ENCODE measurements around the gene ETS2.
"Not testable (repeated sequence)": the region's sequence is repeated elsewhere in the genome, so short reads cannot be mapped to it uniquely, and the experiment has no call there.

The ETS2 gene

DNA sequence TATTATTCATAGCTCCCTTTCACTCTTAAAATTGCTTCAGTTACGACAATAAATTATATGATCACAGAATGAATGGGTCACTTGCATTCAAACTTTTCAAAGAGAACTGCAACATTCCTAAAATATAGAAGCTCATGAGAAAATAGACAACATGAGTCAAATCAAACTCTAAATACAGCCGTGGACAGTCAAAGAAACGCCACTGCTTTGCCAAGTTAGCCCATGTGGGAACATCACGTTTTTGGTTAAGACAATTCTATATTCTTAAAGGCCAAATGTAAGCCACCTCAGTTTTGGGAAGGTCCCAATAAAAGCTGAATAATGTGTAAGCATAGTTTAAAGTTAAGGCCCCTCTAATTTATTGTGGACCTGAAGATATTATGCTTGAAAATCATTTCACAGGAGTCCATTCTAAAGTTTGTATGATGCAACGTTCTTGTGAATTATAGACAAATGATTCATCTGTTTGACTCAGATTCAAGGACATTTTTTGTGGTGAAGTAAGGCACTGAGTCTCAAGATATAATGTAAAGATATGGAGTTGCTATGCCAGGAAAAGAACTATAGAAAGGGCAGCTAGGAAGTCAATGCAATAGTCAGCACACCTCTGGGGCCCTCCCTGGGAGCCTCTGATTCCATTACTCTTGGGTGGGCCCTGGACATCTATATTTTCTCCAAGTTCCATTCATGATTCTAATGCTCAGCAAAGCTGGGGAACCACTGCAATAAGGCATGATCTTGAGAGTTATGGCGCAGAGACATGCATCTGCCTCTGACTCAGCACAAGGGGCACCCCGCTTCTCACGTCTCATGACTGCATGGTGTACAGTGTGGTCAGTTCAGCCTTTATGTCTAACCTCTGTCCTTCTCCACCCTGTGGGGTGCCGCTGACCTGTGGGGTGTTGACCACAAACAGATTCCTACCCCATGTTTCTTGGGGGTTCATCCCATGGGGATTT lies 33.9 kb downstream of the ETS2 start:
- peak in 1 of 2 donors; percentile 23 for DNase-seq (ENCODE audit: low read depth in 2 of 2)

GRCh38 chr21:38840456-38841300 lies 34.9 kb downstream of the ETS2 start:
- no peak for DNase-seq (ENCODE audit: low read depth in 2 of 2)

- DNase-seq (ENCODE audit: low read depth in 2 of 2), result no peak
Measured at GRCh38 chr21:38841472-38841871, 35.7 kb downstream of the ETS2 start.

GRCh38 chr21:38842079-38842478 lies 36.4 kb downstream of the ETS2 start:
- DNase-seq (ENCODE audit: low read depth in 2 of 2), result no peak

GRCh38 chr21:38843379-38843778 lies 37.6 kb downstream of the ETS2 start:
- DNase-seq (ENCODE audit: low read depth in 2 of 2), result no peak

GRCh38 chr21:38843806-38844503 lies 38.2 kb downstream of the ETS2 start:
- no peak for DNase-seq (ENCODE audit: low read depth in 2 of 2)

DNA sequence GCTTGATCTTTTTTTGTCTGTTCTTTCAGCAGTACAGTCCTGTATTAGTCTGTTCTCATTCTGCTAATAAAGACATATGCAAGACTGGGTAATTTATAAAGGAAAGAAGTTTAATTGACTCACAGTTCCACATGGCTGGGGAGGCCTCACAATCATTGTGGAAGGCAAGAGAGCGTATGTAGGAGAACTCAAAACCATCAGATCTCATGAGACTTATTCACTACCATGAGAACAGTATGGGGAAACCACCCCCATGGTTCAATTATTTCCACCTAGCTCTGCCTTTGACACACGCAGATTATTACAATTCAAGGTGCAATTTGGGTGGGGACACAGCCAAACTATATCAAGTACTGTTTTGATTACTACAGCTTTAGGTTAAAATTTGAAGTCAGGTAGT lies 39.6 kb downstream of the ETS2 start:
- DNase-seq (ENCODE audit: low read depth in 2 of 2), result not testable (repeated sequence)

DNA sequence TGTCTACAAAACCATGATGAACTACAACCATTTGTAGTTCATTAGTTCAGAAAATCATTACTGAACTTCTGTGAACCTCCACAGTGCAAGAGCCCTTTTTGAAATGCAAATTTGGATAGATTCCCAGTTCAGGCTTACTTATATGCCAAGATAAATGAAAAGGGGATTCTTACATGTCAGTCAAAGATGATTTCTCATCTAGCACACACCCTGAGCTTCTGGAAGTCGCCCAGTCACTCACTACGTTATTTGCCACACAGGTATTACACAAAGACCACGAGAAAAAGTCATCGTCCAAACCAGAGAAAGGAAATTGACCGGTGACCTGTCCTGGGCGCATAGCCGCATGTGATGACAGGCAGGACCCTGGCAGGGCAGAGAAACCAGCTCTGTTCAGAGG lies 41.8 kb downstream of the ETS2 start:
- no peak for DNase-seq (ENCODE audit: low read depth in 2 of 2)

DNA sequence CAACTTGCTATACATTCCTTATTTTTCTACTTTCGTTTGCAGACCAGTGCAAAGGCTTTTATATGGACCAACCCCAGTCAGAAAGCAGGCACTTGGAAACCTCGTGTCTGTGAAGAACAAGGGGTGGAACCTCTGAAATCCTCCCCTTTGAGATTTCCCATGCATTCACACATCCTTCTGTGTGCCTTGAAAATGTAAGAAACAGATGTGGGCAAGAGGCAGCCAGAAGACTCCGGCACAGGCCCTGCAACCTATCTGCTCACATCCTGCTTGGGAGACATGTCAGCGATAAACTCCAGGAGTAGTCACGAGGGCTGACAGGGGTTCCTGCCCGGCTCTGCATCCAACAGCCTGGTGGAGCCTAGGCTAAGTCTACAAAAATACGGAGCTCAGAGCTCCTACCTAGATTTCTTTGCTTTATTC lies 42.5 kb downstream of the ETS2 start:
- no peak for DNase-seq (ENCODE audit: low read depth in 2 of 2)

- DNase-seq (ENCODE audit: low read depth in 2 of 2), result no peak
Measured at GRCh38 chr21:38849776-38850175, 44.0 kb downstream of the ETS2 start.

- DNase-seq (ENCODE audit: low read depth in 2 of 2), result no peak
Measured at GRCh38 chr21:38850277-38850951, 44.7 kb downstream of the ETS2 start.

DNA sequence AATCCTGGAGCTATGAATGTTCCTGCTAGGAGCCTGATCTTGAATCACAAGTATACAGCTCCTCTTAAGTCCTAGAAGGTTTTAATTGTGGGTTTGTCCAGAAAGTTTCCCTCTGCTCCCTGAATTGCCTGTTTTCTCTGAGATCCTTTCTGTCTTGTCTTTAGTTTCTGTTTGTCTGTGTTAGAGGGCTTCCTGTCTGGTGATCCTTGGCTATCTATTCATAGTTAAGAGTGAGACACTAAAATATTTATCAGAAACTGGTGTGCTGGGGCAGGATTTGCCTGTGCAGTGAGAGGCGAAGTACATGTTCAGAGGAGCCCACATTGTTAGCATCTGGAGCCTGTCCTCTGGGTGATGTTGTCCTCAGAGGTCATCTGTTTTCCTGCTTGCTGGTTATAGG lies 45.4 kb downstream of the ETS2 start:
- DNase-seq (ENCODE audit: low read depth in 2 of 2), result no peak

- no peak for DNase-seq (ENCODE audit: low read depth in 2 of 2)
Measured at GRCh38 chr21:38852278-38852677, 46.5 kb downstream of the ETS2 start.

- DNase-seq (ENCODE audit: low read depth in 2 of 2), result no peak
Measured at GRCh38 chr21:38852708-38853107, 47.0 kb downstream of the ETS2 start.

GRCh38 chr21:38853421-38853919 lies 47.7 kb downstream of the ETS2 start:
- no peak for DNase-seq (ENCODE audit: low read depth in 2 of 2)

DNA sequence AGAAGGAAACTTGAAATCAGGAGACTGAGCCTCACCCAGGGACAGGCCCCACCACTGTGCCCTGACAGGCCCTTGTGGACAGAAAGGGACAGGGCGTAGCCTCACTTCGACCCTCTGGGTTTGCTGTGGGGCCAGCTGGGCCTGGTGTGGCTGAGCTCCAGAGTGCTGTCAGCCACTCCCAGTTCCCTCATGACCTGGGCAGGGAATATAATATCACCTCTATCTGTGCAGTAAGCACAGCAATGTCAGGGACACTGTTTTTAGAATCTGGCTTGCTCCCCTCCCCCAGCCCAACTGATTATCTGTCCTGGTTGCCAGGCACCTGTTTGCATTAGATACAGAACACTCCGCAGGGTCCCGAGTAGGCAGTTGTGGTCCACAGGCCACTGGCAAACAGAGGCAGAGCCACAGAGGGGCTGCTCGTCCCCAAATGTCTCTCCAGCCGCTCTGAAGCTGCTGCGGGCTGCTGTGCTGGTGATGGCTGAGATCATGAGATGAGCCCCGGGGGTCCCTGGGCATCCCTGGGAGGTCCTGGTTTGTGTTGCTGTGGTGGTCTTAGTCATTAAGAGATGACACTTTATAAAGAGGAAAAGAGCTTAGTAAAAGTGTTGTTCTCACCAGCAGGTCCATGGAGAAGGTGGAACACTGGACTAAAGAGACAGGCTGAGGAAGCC lies 51.6 kb downstream of the ETS2 start:
- no peak for DNase-seq (ENCODE audit: low read depth in 2 of 2)

DNA sequence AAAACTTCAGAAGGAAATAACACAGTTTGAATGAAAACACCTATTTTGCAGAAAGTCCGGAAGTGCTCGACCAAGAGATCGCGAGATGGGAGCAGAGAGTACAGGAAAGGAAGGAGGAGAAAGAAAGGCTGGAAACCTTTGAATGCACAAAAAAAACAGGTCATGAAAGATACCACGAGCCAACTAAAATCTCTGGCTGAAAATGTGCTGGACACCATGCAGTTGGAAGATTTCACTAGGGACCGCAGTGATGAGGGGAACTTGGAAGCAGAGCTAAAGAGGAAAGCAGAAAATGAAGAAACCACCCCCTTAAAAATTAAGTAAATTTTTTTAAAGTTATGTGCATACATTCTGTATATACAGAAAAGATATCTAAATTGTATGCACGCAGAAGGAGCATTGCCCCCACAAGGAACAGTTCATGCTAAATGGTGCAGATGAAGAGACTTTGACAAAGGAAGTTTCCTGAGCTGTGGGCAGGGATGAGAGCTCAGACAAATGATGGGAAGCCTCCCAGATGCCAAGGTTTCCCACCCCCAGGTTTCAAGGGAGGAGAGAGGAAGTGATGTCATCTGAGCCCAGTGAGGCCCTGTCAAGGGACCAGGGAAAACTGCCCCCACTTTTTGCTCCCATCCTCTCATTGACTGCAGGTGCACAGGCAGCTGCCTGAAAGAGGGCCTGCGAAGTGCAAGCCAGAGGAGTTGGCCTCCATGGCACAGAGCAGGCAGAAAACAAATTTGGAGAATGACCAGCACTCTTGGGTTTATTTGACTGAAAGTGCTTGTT lies 52.5 kb downstream of the ETS2 start:
- DNase-seq (ENCODE audit: low read depth in 2 of 2), result no peak

DNA sequence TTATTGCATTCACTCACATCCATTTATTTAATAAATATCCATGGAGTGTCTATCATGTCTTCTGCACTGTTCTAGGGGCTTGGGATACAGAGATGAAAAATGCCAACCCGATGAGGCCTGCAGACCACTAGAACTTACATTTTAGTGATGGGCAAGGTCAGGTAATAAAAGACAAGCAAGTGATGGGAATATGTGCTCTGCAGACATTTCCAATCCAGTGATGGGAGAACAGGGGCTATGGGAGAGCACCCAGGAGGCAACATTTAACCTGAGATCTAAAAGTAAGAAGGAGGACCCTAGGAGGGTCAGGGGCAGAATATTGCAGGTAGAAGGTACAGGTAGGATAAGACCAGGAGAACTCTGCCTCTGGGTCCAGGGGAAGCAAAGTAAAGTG lies 53.1 kb downstream of the ETS2 start:
- DNase-seq (ENCODE audit: low read depth in 2 of 2), result no peak

- DNase-seq (ENCODE audit: low read depth in 2 of 2), result no peak
Measured at GRCh38 chr21:38859852-38860251, 54.1 kb downstream of the ETS2 start.

- no peak for DNase-seq (ENCODE audit: low read depth in 2 of 2)
Measured at GRCh38 chr21:38861056-38861455, 55.3 kb downstream of the ETS2 start.

Measured in stimulated activated CD8-positive, alpha-beta memory T cell treated with anti-CD3 and anti-CD28 coated beads, Interleukin-2, amount 100 ng/mL, for 48 hours (primary cell).